ENCODE measurements around the gene RAPGEFL1. TPM values are rescaled to one million over a fixed set of nuclear protein-coding genes. Genes with fewer than 3 reads are reported as not detected.
"Not testable (repeated sequence)": the region's sequence is repeated elsewhere in the genome, so short reads cannot be mapped to it uniquely, and the experiment has no call there.

RAPGEFL1 gene
- total RNA-seq, 1 donor from 2014 or later, result 3.7 TPM

DNA sequence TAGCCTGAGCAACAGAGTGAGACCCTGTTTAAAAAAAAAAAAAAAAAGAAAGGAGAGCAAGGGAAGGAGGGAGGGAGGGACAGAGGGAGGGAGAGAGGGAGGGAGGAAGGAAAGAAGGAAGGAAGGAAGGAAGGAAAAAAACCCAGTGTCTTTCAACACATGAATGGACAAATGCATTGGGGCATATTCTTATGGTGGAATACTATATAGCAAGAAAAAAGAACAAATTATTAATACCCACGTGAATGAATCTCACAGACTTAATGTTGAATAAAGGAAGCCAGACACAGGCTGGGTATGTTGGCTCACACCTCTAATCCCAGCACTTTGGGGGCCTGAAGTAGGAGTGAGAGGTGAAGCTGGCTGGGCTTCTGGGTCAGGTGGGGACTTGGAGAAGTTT, 20.3 kb downstream of the RAPGEFL1 start:
- H3K27ac ChIP-seq (replicated peaks), result no peak overlapping the region
- peaks cover 4% of the 10 kb centered on the region for H3K36me3 ChIP-seq
- peaks cover 15% of the 10 kb centered on the region for H3K27me3 ChIP-seq (ENCODE audit: low read depth)
- H3K9me3 ChIP-seq (replicated peaks), result no peaks in the 10 kb centered on the region
- intact Hi-C loops (cut with micrococcal nuclease), result no loop called here
- peaks cover 10% of the 10 kb centered on the region for H3K4me1 ChIP-seq
- TF ChIP-seq, protein P1, sequence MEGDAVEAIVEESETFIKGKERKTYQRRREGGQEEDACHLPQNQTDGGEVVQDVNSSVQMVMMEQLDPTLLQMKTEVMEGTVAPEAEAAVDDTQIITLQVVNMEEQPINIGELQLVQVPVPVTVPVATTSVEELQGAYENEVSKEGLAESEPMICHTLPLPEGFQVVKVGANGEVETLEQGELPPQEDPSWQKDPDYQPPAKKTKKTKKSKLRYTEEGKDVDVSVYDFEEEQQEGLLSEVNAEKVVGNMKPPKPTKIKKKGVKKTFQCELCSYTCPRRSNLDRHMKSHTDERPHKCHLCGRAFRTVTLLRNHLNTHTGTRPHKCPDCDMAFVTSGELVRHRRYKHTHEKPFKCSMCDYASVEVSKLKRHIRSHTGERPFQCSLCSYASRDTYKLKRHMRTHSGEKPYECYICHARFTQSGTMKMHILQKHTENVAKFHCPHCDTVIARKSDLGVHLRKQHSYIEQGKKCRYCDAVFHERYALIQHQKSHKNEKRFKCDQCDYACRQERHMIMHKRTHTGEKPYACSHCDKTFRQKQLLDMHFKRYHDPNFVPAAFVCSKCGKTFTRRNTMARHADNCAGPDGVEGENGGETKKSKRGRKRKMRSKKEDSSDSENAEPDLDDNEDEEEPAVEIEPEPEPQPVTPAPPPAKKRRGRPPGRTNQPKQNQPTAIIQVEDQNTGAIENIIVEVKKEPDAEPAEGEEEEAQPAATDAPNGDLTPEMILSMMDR (IDR thresholded peaks at IDR 0.05; ENCODE audit: borderline replicate concordance), result no peak
- no peak for DNase-seq
- H3K4me3 ChIP-seq, result no peak overlapping the region

DNA sequence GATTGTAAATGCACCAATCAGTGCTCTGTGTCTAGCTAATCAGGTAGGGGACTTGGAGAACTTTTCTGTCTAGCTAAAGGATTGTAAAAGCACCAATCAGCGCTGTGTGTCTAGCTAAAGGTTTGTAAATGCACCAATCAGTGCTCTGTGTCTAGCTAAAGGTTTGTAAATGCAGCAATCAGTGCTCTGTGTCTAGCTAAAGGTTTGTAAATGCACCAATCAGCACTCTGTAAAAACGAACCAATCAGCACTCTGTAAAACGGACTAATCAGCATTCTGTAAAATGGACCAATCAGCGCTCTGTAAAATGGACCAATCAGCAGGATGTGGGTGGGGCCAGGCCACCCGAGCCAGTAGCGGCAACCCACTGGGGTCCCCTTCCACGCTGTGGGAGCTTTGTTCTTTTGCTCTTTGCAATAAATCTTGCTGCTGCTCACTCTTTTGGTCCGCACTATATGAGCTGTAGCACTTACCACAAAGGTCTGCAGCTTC, 20.7 kb downstream of the RAPGEFL1 start:
- H3K27ac ChIP-seq (replicated peaks); H3K4me3 ChIP-seq; intact Hi-C loops (cut with micrococcal nuclease); DNase-seq; H3K36me3 ChIP-seq; H3K9me3 ChIP-seq (replicated peaks): not testable (repeated sequence)
- Histone ChIP-seq H3K4me1 (peaks cover 13% of the 10 kb centered on the region), H3K27me3 (ENCODE audit: low read depth) (peaks cover 15% of the 10 kb centered on the region)

DNA sequence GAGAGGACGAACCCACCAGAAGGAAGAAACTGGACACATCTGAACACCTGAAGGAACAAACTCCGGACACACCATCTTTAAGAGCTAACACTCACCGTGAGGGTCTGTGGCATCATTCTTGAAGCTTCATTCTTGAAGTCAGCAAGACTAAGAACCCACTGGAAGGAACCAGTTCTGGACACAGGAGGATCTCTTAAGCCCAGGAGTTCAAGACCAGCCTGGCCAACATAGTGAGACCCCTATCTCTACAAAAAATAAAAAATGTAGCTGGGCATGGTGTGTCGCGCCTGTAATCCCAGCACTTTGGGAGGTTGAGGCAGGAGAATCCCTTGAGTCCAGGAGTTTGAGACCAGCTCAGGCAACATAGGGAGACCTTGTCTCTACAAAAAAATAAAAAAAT, 21.3 kb downstream of the RAPGEFL1 start:
- no peak for DNase-seq
- H3K27me3 ChIP-seq (ENCODE audit: low read depth), result peaks cover 15% of the 10 kb centered on the region
- no peak overlapping the region for H3K4me3 ChIP-seq
- H3K4me1 ChIP-seq, result peaks cover 17% of the 10 kb centered on the region
- peaks cover 1% of the 10 kb centered on the region for H3K36me3 ChIP-seq
- no peak overlapping the region for H3K27ac ChIP-seq (replicated peaks)
- H3K9me3 ChIP-seq (replicated peaks), result no peaks in the 10 kb centered on the region
- TF ChIP-seq, protein P1 (IDR thresholded peaks at IDR 0.05; ENCODE audit: borderline replicate concordance), result no peak
- intact Hi-C loops (cut with micrococcal nuclease), result no loop called here

DNA sequence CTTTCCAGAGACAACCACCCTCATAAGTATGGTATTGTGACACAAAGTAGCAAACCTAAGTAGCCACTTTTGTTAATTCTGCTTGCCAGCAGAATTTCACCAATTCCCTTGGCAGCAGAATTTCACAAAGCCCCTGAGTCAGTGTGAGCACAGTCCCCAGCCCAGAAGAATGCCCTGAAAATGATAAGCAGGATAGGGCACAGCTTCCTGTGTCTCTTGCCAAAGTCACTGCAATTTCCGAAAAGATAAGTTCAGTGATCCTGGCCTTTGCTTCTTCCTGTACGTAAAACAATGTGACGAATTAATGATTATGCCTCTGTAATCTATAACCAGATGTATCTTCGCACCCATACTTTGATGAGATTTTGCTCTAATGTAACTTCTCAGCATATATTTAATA, 25.9 kb downstream of the RAPGEFL1 start:
- TF ChIP-seq, protein P1 (IDR thresholded peaks at IDR 0.05; ENCODE audit: borderline replicate concordance), result no peak
- no peak for DNase-seq
- Histone ChIP-seq H3K36me3 (no peaks in the 10 kb centered on the region), H3K9me3 (replicated peaks) (no peaks in the 10 kb centered on the region), H3K27ac (replicated peaks) (no peak overlapping the region), H3K4me3 (no peak overlapping the region), H3K4me1 (peaks cover 17% of the 10 kb centered on the region), H3K27me3 (ENCODE audit: low read depth) (peaks cover 15% of the 10 kb centered on the region)
- intact Hi-C loops (cut with micrococcal nuclease), result loop anchor here (10.0 kb wide), 1 partner anchor 92 kb away; no protein-coding TSS in a partner anchor

DNA sequence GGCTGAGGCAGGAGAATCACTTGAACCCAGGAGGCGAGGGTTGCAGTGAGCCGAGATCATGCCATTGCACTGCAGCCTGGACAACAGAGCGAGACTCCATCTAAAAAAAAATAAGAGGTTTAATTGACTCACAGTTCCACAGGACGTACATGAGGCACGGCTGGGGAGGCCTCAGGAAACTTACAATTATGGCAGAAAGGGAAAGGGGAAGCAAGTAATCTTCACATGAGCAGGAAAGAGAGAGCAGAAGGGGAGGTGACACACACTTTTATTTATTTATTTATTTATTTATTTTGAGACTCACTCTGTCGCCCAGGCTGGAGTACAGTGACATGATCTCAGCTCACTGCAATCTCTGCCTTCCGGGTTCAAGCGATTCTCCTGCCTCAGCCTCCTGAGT, 28.9 kb downstream of the RAPGEFL1 start:
- intact Hi-C loops (cut with micrococcal nuclease), result loop anchor here (10.0 kb wide), 1 partner anchor 89 kb away; no protein-coding TSS in a partner anchor
- not testable (repeated sequence) for H3K27me3 ChIP-seq (ENCODE audit: low read depth); H3K4me3 ChIP-seq; DNase-seq; H3K9me3 ChIP-seq (replicated peaks); H3K27ac ChIP-seq (replicated peaks); H3K36me3 ChIP-seq
- peaks cover 17% of the 10 kb centered on the region for H3K4me1 ChIP-seq

DNA sequence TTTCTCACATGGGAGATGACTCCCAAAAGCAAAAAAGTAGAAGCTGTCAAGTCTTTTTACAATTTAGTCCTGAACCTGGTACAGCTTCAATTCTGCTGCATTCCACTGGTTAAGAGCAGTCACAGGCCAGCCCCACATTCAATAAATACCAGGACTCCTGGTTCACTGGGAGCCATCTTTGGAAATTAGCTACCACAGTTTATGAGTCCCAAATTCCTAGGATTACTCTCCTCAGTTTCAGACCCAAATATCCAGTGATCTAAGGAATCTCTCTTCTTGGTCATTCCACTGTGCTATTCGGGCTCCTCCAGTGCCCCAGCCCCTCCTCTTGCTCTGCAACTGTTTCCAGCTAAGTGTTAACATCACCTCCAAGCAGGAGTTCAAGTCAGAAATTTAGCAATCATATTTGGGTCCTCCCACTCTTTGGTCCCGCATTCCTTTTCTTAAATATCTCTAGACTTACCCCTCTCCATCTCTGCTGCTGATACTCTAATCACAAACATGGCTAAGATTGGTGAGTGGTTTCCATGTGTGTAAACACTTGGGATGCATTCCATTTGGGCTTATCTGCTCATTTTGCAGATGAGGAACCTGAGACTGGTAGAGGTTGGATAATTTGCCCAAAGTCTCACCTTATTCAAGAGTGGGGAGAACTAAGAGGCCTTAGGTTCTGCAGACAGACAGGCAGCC, 32.3 kb downstream of the RAPGEFL1 start:
- Histone ChIP-seq H3K27ac (replicated peaks) (no peak overlapping the region), H3K4me1 (no peaks in the 10 kb centered on the region), H3K4me3 (no peak overlapping the region), H3K36me3 (no peaks in the 10 kb centered on the region), H3K9me3 (replicated peaks) (no peaks in the 10 kb centered on the region), H3K27me3 (ENCODE audit: low read depth) (no peaks in the 10 kb centered on the region)
- no peak for DNase-seq
- TF ChIP-seq, protein P1 (IDR thresholded peaks at IDR 0.05; ENCODE audit: borderline replicate concordance), result no peak
- intact Hi-C loops (cut with micrococcal nuclease), result loop anchor here (10.0 kb wide), 1 partner anchor 85 kb away; no protein-coding TSS in a partner anchor

DNA sequence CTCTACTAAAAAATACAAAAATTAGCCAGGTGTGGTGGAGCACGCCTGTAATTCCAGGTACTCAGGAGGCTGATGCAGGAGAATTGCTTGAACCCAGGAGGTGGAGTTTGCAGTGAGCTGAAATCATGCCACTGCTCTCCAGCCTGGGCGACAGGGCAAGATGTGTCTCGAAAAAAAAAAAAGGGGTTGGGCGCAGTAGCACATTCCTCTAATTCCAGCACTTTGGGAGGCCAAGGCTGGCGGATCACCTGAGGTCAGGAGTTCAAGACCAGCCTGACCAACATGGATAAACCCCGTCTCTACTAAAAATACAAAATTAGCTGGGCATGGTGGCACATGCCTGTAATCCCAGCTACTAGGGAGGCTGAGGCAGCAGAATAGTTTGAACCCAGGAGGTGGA, 36.6 kb downstream of the RAPGEFL1 start:
- intact Hi-C loops (cut with micrococcal nuclease), result not testable (repeated sequence)

More for the DNA sequence above, 36.6 kb downstream of the RAPGEFL1 start:
- H3K27ac ChIP-seq (replicated peaks); H3K9me3 ChIP-seq (replicated peaks); H3K4me1 ChIP-seq; H3K27me3 ChIP-seq (ENCODE audit: low read depth); DNase-seq; H3K4me3 ChIP-seq; H3K36me3 ChIP-seq: not testable (repeated sequence)

Data from left ventricle myocardium inferior (tissue), 1 donor.